ENCODE data around the gene PIGQ.

Gene PIGQ

DNA sequence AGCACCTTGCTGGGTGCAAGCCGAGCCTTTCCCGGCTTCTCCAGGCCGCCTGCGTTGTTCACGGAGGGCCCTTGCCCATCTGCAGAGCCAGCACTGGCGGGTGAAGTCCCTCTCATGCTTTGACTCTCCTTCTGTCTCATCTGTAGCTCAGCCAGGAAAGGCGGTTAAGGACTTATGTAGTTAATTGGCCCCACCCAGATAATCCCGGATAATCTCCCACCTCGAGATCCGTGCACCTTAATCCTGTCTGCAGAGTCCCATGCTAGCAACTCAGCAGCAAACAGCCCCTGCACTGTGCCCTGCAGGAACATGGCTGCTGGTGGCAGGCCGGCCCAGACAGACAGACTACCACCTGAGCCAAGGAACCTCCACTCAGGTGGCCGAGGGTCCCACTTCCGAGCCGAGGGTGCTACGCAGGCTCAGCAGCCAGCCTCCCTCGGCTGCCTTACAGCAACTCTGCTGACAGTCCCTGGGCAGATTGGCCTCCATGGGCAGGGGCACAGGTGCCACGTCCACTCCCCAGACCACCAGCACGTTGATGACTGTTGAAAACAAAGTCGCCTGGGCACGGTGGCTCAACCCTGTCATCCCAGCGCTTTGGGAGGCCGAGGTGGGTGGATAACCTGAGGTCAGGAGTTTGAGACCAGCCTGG is 37.0 kb downstream of the PIGQ start:
- no peak for DNase-seq (ENCODE audit: low read depth)

GRCh38 chr16:608019-608418 is 38.3 kb downstream of the PIGQ start:
- DNase-seq (ENCODE audit: low read depth): no peak

- no peak for DNase-seq (ENCODE audit: low read depth)
These were observed 39.5 kb downstream of the PIGQ start for GRCh38 chr16:609316-609715.

- DNase-seq (ENCODE audit: low read depth): no peak
These were observed 40.2 kb downstream of the PIGQ start for GRCh38 chr16:609984-610383.

- DNase-seq (ENCODE audit: low read depth): no peak
These were observed 41.0 kb downstream of the PIGQ start for GRCh38 chr16:610513-611381.

GRCh38 chr16:615122-615521 is 45.4 kb downstream of the PIGQ start:
- DNase-seq (ENCODE audit: low read depth): no peak

DNA sequence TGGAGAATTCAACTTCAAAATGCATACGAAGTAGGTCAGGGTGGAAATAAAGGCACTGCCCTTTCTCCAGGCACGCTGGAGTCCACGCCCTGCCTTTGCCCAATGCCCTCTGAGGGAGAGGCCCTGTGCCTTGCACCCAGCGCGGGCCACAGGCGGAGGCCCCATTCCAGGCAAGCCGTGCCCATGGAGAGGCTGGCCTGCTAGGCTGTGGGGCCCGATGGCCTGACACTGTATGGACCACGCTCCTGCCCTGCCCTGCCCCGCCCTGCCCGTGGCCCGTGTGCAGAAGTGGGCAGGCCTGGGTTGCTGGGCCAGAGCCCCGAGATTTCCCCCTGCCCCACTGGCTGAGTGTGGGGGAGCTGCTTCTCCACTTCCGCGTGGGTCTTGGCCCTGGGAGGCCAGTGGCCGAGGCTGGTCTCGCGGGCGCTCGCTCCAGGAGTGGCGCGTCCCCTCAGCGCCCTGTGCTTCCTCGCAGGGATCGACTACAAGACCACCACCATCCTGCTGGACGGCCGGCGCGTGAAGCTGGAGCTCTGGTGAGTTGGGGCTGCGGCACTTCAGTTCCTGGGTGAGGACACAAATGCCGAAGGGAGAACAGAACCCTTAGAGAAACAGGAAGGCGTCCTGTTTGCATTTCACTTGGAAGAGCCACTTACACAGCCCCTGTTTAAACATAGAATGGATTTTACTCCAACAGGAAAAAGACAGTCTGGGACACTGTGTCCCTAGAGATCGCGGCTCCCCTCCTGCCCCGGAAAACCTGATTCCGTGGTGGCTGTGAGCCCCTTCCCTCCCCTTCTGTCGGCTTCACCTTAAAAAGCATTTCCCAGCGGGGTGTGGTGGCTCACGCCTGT is 47.2 kb downstream of the PIGQ start:
- no peak for DNase-seq (ENCODE audit: low read depth)

- DNase-seq (ENCODE audit: low read depth): no peak
These were observed 48.1 kb downstream of the PIGQ start for GRCh38 chr16:617855-618254.

- no peak for DNase-seq (ENCODE audit: low read depth)
These were observed 49.8 kb downstream of the PIGQ start for GRCh38 chr16:619476-620100.

- DNase-seq (ENCODE audit: low read depth): no peak
These were observed 51.1 kb downstream of the PIGQ start for GRCh38 chr16:620700-621525.

GRCh38 chr16:621526-622105 is 51.8 kb downstream of the PIGQ start:
- DNase-seq (ENCODE audit: low read depth): no peak

DNA sequence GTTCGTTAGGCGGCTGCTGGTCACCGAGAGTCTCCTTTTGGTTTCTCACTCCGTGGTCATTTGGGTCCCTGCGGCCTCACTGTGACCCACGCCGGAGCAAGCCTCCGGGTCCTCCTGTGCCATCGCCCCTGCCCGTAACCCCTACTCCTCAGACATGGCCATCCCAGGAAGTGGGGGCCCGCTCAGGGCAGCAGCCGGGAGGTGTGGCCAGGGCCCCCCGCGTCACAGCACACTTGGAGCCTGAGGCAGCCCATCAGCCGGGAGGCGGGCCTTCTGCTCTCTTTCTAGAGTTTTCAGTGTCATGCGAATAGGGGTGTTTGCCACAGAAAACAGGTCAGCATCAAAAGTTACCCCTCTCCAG is 53.1 kb downstream of the PIGQ start:
- DNase-seq (ENCODE audit: low read depth): no peak

- DNase-seq (ENCODE audit: low read depth): no peak
These were observed 54.8 kb downstream of the PIGQ start for GRCh38 chr16:624526-625070.

- no peak for DNase-seq (ENCODE audit: low read depth)
These were observed 55.6 kb downstream of the PIGQ start for GRCh38 chr16:625117-625976.

- DNase-seq (ENCODE audit: low read depth): no peak
These were observed 56.4 kb downstream of the PIGQ start for GRCh38 chr16:625977-626765.

DNA sequence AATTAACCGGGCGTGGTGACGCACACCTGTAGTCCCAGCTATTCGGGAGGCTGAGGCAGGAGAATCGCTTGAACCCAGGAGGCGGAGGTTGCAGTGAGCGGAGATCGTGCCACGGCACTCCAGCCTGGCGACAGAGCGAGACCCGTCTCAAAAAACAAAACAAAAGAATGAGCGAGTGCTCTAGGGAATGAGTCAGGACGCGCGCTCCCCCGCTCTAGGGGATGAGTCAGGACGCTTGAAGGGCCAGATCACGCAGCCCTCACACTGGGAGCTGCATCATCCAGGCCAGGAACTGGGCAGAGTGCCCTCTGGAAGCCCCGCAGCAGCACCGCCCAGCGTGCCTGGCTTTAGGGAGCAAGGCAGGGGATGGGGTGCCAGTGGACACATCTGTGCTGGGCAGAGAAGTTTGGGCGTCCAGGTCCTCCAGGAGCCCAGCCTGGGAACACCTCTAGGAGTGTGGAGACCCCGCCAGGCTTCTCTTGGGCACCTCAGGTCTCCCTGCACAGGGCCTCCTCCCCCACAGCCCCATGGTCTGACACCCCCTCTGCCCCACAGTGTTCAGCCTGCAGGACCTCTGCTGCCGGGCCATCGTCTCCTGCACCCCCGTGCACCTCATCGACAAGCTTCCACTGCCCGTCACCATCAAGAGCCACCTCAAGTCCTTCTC is 57.2 kb downstream of the PIGQ start:
- peak; percentile 91 for DNase-seq (ENCODE audit: low read depth)

DNA sequence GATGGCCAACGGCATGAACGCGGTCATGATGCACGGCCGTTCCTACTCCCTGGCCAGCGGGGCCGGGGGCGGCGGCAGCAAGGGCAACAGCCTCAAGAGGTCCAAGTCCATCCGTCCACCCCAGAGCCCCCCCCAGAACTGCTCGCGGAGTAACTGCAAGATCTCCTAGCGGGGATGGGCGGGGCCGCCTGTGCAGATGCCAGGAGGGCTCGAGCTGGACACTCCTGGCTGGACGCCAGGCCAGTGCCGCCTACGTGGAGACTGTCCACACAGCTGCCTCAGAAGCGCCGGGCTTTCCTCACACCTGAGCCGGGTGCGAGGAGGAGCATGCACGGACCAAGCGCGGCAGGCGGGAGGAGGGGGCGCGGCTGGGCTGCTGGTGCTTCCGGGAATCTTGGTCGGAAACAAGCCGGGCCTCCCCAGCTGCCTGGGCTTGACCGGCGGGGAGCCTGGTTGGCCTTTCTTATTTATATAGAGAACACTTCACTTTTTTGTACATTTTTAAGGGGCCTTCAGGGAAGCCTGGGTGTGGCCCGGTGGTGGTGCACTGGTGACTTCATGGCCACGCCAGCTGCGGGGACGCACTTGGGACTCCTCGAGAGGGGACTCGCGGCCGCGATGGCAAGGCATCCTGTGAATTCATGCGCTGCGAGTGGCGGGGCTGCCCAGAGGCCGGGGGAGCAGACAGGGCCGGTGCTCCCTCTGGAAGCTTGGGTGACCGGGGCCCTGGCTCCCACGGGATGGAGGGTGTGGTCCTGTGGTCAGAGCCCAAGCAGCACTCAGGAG is 57.9 kb downstream of the PIGQ start:
- no peak for DNase-seq (ENCODE audit: low read depth)

Measured in GM04504 (cell line).